Kasumi-1 (cell line): Measurements from ENCODE around the gene RANBP1.

Experiments used
- DNase-seq, 2 experiments: peaks; one replicate each; lab custom pipeline; 2025; lab: John Stamatoyannopoulos, UW

The RANBP1 gene

DNA sequence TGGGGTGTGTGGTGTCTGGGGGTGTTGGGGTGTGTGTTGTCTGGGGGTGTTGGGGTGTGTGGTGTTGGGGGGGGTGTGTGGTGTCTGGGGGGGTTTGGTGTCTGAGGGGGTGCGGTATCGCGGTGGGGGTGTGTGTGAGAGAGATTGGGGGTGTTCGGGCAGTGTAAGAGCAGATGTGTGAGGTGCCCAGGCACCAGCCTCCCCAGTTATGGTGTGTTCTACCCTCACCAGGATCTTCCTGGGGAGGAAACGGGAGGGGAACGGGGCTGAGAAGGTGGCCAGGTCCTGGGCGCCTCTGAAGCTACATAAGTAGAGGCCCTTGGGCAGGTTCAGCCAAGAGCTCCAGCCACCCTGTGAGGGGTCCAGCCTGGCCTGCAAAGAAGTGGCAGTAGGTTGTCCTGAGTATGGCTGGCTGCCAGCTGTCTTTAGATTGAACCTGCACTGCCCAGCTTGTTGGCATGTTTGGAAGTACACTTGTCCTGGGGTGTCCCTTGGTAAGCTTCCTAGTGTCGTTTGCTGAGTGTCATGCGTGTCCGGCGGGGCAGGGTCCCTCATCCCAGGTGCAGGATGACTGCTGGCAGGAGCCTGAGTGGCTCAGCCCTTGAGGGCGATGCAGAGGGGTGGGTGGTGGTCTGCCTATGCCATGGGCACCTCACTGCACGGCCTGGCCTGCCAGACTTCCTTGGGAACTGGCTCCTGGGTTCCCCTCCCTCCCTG lies 7.6 kb downstream of the RANBP1 start:
- no peak for DNase-seq

DNA sequence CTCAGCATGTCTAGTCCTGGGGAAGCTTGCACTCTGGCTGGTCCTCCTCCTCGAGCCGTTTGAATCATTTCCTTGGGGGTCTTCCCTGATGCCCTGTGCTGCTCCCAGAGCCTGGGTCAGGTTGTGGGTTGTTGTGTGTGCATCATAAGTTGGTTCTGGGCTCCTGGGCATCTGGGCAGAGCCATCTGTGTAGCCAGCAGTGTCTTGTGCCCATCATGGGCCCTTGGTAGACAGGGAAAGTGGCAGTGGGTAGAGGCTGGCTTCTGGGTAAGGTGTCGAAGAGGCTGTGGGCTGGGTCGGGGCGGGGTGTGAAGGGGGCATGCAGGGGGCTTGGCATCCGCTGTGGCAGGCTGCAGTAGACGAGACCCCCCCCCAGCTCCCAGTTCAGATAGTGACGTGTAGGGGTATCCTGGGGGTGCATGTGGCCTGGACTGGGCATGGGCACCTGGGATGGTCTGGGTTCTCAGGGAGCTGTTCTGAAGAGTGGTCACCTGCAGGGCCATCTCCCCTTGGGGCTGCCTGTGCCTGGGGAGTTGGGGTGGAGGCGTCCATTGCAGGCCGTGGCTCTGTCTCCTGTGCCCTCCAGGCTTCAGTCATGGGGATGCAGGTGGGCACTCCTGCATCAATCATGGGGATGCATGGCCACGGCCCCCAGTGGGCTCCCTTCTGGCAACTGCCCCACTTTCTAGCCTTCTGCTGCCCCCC lies 8.3 kb downstream of the RANBP1 start:
- no peak for DNase-seq

DNA sequence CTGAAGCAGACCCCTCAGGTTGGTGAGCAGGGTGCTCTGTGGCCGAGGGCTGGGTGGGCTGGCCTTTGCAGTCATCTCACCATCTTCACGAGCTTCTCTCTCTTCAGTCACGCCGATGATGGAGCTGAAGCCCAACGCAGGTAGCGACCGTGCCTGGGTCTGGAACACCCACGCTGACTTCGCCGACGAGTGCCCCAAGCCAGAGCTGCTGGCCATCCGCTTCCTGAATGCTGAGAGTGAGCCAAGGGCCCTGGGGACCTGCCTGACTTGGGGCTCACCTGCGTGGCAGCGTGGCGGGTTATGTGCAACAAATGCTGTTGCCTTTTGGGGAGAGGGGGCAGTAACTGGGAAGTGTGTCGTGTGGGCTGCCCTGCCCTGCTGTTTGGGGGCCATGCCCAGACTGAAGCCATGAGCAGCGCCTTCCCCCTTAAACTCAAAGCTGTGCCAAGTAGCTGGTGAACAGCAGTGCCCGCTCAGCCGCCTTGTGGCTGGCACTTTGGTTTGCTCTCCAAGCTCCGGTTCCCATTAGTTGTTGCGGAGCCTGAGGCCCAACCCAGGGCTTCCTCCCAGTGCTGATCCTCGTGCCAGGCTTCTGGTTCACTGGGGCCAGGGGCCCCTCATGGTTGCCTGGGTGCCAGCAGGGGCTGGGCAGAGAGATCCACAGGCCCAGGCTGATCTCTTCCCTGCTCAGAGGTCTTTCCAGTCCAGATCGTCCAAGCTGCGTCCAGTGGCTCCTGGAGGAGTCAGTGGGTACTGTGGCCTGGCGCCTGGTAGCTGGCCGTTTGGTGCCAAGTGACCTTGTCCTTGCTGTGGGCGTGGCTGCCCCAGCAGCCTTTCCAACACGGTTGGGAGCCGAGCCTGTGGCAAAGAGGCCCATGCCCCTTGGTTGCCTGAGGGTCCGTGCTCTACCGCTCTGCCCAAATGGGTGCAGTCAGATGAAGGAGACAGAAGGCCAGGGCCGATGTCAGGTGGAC lies 9.6 kb downstream of the RANBP1 start:
- DNase-seq = no peak

DNA sequence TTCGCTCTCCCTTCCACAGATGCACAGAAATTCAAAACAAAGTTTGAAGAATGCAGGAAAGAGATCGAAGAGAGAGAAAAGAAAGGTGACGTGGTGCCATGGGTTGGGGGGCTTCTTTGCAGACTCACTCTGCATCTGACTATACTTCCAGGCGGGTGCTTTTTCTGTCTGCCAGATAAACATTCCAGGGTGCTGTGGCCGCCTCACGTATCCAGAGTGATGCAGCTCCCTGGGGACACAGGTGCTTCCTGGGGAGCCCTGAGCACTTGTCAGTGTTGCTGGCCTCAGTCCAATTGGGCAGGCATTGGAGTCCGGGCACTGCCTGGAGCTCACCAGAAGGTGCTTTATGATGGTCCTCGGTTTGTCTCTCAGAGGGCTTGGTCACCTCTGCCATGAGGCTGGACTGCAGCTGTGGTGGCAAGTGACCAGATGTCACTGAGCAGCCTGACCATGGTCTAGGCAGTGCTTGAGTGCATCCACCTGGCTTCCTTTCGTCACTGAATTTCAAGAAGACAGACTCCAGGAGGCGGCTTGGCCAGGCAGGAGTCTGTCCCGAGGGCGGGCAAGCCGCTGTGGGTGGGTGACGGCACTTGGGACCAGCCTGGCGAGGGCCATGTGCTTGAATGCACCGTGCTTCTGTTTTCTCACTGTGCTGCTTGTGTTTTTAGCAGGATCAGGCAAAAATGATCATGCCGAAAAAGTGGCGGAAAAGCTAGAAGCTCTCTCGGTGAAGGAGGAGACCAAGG lies 10.6 kb downstream of the RANBP1 start:
- DNase-seq = no peak

DNA sequence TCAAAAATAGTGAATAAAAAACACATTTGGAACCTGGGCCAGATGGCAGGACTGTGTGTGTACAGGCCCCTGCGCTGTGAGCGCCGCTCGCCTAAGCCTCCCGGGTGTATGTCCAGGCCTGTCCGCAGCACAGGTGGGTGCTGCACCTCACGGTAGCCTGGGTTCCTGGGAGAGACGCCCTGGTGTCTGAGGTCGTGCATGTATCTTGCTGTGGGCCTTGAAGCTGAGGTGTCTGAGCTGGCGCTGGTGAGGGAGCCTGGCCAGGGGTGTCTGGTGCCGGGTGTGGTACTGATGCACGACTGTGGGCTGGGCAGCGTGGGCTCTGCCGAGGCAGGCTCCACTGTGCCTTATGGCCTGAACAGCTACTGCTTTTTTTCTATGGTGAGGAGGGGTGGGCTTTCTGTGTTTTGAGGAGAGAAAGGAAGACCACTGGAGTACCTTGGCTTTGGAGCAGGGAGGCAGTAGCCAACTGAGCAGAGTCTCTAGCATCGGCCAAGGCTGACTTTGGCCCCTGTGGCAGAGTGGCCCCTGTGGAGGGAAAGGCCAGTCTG lies 11.5 kb downstream of the RANBP1 start:
- DNase-seq = no peak

DNA sequence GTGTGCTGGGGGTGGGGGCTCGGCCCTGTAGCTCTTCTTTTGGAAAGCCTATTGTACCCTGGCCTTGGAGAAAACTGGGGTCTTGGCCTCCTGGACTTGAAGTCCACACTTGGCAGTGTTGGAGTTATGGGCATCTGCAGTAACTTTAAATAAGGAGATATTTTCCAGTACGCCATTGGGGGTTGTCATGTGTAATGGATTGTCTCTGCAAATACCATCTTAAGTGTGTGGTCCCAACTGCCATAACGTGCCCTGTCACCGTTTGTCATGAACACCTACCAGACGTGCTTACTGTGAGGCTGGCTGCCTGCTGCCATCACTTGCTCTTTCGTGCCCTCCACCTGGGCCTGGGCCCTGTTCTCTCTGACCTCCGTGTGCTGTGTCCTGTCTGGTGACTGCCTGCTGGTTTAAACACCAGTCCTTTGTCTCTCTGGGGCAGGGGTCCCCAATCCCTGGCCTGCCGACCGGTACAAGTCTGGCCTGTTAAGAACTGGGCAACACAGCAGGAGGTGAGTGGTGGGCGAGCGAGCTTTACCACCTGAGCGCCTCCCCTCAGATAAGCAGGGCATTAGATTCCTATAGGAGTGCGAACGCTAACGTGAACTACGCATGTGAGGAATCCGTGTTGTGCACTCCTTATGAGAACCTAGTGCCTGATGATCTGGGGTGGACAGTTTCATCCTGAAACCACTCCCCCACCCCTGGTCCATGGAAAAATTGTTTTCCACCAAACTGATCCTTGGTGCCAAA lies 12.1 kb downstream of the RANBP1 start:
- no peak for DNase-seq

DNA sequence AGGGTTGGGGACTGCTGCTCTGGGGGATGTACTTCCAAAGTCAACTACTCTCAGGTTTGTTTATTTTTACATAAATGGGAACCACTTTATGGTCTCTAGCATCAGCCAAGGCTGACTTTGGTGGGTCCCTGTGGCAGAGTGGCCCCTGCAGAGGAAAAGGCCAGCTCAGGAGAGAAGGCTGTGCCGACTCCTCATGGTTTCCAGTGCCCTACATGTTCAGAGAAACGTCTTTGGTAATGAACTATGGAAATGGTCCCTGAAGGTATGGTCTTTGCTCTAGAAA lies 12.7 kb downstream of the RANBP1 start:
- no peak for DNase-seq

DNA sequence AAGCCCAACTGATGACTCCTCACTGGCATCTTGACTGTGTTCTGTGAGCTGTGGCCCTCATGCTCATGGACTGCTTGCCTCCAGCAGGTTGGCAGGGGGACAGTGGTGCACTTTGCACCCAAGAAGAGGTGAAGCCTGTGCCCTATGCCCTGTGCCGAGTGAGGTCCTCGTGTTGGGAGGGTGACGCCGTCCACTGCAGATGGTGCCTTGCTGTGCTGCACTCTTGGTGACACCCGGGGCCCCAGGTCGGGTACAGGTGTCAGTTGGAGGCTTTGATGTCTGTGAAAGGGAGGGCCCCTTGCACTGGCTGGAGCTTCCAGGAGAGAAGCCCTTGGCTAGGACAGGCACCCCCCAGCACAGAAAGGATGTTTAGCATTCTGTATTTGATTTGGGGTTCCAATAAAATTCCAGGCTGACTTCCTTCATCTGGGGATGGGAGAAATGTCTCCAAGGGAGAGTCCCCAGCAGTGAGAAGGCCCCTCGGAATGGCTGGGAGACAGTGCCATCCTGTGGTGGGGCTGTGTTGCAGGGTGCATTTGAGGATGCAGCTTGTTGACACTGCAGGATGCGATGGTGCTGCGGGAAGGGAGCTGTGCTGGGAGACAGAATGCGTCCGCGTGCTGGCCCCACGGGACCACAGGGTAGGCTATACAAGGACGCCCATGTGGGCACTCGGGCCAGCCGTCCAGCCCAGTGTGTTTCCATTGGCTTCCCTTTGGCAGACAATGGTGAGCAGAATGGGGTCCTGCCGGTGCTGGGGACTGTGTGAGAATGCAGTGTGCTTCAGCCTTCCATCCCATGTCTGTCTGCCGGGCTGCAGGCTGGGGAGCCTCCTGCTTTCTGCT lies 13.2 kb downstream of the RANBP1 start:
- DNase-seq = peak; percentile 24 to 39

DNA sequence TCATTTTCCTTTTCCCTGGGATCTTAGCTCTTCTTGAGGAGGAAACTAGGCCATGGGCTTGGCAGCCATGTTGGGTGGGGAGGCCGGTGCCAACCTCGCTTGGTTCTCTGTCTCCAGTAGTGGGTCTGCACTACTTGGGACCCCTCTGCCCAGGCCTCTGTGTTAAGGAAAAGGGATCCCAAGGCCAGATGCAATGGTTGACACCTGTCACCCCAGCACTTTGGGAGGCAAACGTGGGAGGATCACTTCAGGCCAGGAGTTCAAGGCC lies 13.8 kb downstream of the RANBP1 start:
- DNase-seq = no peak

DNA sequence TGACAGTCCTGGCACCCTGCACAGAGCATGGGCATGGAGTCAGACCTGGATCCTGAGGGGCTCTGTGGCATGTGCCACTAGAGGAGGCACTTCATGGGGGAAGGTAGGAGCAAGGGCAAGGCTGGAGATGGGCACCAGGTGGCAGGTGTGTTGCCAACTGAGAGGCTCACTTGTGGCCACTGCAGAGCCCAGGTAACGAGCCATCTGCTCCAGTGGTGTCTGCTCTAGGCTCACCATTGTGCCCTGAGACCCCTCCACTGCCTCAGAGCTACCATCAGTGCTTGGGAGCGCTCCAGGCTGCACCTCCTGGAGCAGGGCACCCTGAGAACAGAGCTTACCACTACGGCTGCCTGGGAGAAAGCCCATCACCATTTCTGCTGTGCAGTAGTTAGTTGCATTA lies 14.4 kb downstream of the RANBP1 start:
- no peak for DNase-seq

DNA sequence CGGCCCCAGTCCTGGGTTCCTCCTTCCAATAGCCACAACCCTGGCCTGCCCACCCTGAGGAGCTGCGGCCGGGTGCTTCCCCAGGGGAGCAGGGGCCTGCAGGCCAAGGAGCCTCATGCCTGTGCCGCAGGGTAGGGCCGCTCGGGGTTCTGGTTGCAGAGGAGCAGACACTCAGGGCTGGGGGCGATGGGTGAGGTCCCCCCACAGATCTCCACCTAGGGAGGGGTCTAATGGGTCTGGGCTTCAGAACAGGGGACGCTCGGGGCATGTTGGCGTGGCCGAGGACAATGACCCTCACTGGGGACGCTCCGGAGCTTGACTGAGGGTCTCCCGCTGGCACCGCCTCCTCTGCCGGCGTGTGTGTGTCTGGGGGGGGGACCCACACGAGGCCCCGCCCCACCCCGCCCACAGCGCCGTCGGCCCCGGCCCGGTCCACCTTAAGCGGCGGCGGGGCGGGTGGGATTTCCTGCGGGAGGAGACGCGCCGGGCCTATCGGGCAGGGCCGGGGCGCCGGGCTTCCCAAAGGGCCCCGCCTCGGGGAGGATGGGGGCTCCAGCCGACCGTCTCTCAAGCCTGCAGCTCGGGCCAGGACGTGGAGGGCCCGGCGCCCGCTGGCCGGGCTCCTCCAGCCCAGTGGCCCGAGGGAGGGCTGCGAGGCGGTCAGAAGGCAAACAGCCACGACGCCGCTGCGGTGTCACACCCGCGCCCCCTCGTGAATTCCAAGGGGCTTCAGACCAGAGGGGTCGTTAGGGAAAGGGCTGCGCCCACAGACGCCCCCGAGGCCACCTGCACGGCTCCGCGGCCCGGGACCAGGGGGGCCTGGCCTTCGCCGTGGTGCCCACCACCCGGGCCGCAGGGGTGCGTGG lies 15.1 kb downstream of the RANBP1 start:
- DNase-seq = peak; percentile 55 to 68

DNA sequence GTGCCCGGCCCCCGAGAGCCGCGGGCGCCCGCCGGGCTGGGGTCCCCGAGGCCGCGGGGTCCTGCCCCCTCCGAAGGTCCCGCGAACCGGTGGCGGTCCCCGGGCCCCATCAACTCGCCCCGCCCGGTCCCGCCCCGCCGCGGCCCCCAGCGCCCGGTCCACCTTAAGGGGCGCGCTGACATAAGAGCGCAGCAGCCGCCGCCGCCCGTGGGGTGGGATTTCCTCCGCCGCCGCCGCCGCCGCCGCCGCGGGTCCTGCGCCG lies 15.6 kb downstream of the RANBP1 start, which contains the start of gene ZDHHC8:
Gene ZDHHC8, plus strand, starts transcription at position 208 of the 262 bp plus-strand sequence. CDS start 144 bp downstream, outside the sequence.
- DNase-seq = no peak

DNA sequence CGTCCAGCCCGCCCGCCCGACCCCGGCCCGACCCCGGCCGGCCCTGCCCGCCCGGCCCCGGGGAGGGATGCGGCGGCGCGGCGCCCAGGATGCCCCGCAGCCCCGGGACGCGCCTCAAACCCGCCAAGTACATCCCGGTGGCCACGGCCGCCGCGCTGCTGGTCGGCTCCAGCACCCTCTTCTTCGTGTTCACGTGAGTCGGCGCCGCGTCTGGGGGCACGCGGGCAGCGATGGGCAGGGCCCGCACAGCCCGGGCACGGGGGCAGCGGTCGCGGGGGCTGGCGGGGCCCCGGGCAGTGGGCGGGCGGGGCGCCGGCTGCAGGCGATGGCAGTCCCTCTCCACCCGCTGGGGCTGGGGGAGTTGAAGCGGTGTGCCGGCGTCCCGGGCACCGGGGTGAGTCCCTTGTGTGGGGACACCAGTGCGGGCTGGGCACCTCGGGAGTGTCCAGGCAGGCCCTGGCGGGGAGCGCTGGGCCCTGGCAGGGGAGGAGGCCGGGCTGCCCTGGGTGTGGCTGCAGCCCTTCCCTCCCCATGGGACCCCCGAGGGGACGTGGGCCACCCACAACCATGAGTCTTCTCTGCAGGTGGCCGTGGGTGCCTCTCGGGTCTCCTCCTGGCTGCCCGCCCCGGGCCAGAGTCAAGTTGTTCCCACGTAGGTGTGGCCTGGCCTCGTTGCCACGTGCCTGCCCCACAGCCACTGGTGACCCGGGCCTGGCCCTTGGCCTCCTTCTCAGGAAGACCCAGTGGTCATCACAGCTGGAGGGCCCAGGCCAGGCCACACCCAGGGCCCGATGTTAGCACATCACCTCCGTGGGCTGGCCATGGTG lies 16.2 kb downstream of the RANBP1 start:
- DNase-seq = no peak

DNA sequence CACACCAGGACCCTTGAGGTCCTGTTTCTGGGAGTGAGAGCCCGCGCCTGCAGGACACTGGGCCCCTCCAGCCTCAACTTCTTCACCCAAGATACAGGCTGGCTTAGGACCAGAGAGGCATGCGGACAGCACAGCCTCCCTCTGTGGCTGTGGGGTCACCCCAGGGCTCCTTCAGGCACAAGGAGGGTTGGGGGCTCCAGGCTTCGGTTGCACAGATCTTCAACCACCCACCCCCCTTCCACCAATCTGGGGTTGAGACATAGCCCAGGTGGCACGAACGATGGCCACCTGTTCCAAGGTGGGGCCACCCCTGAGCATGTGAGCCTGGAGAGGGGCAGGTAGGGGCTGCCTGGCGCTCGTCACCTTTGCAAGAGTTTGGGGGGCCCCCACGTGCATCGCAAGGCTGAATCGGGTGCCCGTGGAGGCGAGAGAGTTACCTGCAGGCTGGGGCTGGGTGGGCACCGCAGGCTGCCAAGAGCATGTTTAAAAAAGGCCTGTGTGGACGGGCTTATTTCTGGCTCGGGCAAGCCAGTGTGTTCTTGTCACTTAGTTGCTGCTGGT lies 16.9 kb downstream of the RANBP1 start:
- DNase-seq = no peak

DNA sequence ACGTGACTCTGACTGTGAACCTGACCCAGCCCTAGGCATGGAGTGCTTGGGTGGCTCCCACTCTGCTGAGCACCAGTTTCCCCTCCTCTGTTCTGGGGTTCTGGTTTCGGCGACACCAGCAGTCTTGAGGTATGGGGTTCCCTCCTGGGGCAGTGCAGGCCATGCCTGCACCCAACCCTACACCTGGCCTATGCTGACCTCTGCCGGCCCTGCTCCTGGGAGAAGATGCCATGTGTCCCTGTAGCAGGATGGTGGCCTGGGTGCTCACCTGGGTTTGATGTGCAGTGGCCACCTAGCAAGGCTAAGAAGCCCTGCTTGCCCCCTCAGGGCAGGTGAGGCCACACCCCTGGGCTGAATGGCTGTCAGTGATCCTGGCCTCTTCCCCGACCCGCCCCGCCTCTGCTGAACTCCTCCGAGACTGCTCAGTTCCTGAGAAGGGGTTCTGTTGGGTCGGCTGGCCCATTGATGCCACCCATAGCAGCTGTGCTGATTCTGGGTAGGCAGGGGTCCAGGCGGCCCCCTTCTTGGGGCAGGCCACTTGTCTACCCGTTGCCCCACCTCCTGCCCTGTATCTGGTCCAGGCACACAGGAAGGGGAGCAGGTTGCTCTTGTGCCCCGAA lies 18.1 kb downstream of the RANBP1 start:
- DNase-seq = no peak

DNA sequence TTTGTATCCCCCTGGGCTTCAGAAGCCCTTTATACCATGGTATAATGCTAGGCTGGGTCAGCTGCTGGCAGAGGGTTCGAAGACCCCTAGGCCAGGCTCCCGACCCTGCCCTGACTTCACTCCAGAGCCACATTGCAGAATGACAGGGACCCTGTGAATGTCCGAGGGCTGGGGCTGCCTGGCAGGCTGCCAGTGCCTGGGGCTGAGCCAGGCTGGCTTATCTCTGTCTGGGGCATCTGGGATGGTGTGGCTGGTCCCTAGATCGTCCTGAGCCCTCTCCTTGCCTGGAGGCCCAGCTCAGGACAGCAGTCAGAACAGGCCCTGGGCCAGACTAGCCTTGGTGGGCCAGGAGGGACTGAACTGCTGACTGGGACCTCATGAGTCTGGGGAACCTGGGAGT lies 19.4 kb downstream of the RANBP1 start:
- DNase-seq = no peak

DNA sequence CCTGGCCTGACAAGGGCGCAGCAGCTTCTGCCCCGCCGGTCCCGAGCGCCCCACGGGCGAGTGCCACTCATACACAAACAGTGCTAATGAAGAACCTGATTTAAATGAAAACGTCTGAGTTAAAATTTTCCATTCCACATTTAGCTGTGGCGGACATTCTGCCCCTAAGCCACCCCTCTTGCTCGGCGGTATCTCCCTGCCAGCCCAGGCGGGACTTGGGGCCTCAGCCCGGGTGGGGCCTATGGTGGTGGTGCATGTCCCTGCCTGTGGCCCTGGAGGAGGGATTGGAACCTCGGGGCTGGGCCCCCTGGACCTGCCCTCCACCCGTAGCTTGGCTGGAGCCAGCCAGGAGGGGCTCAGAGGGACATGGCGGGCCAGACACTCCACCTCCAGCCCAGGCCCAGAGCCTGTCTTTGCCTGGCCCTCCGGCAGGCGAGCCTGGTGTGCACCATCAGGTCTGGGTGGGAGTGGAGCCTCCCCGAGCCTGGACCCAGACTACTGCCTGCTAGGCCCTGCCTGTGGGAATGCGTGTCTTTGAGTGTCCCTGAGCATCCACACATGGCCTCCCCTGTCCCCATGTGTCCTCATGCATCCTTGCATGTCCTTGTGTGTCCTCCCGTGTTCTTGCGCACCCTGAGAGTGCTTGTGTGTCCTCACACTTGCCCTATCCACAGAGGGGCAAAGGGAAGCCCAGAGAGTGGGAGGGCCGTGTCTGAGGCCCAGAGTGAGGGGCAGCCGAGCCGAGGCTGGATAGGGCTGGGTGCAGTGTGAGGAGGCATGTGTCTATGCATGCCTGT lies 20.1 kb downstream of the RANBP1 start:
- DNase-seq = no peak
